A549 (cell line): ENCODE measurements around the gene MRPS26. TPM values are rescaled to one million over a fixed set of nuclear protein-coding genes. Genes with fewer than 3 reads are reported as not detected.

Source experiments
- ATAC-seq, 2 experiments: fragments of 200-7000 bp in 1 of 2; fragments of >200 bp in 1 of 2; cut with Nextera tagmentation in 1 of 2; cut with Tn5 transposase in 1 of 2; 3 replicates each; pipeline versions ENCODE4 v1.8.0 to v1.9.1; 2018 to 2020; ENCODE audit warnings: mild to moderate bottlenecking in 1 of 2, moderate library complexity in 1 of 2
- CTCF ChIA-PET: fragments of 300-600 bp; sonication (Branson Sonifier 250); formaldehyde crosslinking; extraction: SDS; loops from one replicate; lab custom pipeline; 2021; ENCODE audit warnings: antibody characterized with exemption, inconsistent platforms; lab: Yijun Ruan, JAX
- POLR2A ChIA-PET: fragments of 350-600 bp; formaldehyde crosslinking; extraction: SDS; loops from one replicate; lab custom pipeline; 2021; ENCODE audit warnings: antibody characterized with exemption, inconsistent platforms; lab: Yijun Ruan, JAX
- DNase-seq, 2 experiments: peaks; one replicate each; pipeline versions ENCODE4 v3.0.0 to v3.0.0-alpha.2; 2011 to 2016; ENCODE audit warnings: low read depth in 1 of 2, low spot score in 1 of 2
- FAIRE-seq: peaks from 2 replicates; lab custom pipeline; 2011; peaks lifted over from hg19 to GRCh38; lab: Jason Lieb, UNC
- H3K27ac ChIP-seq, 2 experiments: fragments of >200 bp; sonication (Bioruptor Twin); formaldehyde crosslinking; 3 replicates each; pipeline ENCODE4 v1.5.1; 2016 to 2017
- H3K4me1 ChIP-seq: fragments of >200 bp; sonication (Bioruptor Twin); formaldehyde crosslinking; 3 replicates; pipeline ENCODE4 v1.6.1; 2016
- H3K4me2 ChIP-seq: fragments of >200 bp; sonication (Bioruptor Twin); formaldehyde crosslinking; 3 replicates; pipeline ENCODE4 v1.6.1; 2016
- H3K4me3 ChIP-seq: fragments of >200 bp; sonication (Bioruptor Twin); formaldehyde crosslinking; 3 replicates; pipeline ENCODE4 v1.5.1; 2016
- H3K9me3 ChIP-seq: fragments of >200 bp; sonication (Bioruptor Twin); formaldehyde crosslinking; 3 replicates; pipeline ENCODE4 v1.6.1; 2016
- BCL3 ChIP-seq: fragments of >200 bp; sonication (Bioruptor Twin); formaldehyde crosslinking; IDR thresholded peaks from 3 replicates; pipeline ENCODE4 v1.6.1; 2016
- EP300 ChIP-seq, 2 experiments: fragments of >200 bp; sonication (Bioruptor Twin); formaldehyde crosslinking; IDR thresholded peaks; 2 replicates in 1 of 2; 3 replicates in 1 of 2; pipeline ENCODE4 v1.6.1; 2016 to 2017
- HOXB5 ChIP-seq: fragments of 250-450 bp; sonication (Bioruptor Pico); IDR thresholded peaks from 2 replicates; pipeline ENCODE4 v1.5.0; 2020; ENCODE audit warnings: mild to moderate bottlenecking, moderate library complexity
- JUNB ChIP-seq: fragments of >200 bp; sonication (Bioruptor Twin); formaldehyde crosslinking; IDR thresholded peaks from 2 replicates; pipeline ENCODE4 v1.6.1; 2016
- MAZ ChIP-seq: fragments of 150-350 bp; IDR thresholded peaks from 2 replicates; pipeline ENCODE4 v1.6.1; 2014; ENCODE audit warnings: antibody characterized with exemption, low read depth, low read length, borderline replicate concordance
- POLR2A ChIP-seq: IDR thresholded peaks from 2 replicates; pipeline ENCODE4 v1.6.1; 2012; ENCODE audit warnings: mild to moderate bottlenecking, low read length
- RARB ChIP-seq: fragments of 250-450 bp; sonication (Bioruptor Pico); IDR thresholded peaks from 2 replicates; pipeline ENCODE4 v1.8.0; 2021; ENCODE audit warnings: mild to moderate bottlenecking, moderate library complexity
- REST ChIP-seq: fragments of 200-600 bp; sonication (generic); IDR thresholded peaks from 2 replicates; pipeline ENCODE4 v1.6.1; 2016; ENCODE audit warnings: antibody characterized with exemption, mild to moderate bottlenecking, moderate library complexity
- RNF2 ChIP-seq: fragments of 200-600 bp; sonication (generic); IDR thresholded peaks from 2 replicates; pipeline ENCODE4 v1.6.1; 2016; ENCODE audit warnings: low read depth, mild to moderate bottlenecking, antibody characterized with exemption, moderate library complexity, borderline replicate concordance
- ZFP36 ChIP-seq: fragments of 450-650 bp; IDR thresholded peaks from 2 replicates; pipeline ENCODE4 v1.6.1; 2014; ENCODE audit warnings: borderline replicate concordance; ENCODE audit not compliant: partially characterized antibody
- ZNF302 ChIP-seq: fragments of 250-450 bp; sonication (Bioruptor Pico); IDR thresholded peaks from 2 replicates; pipeline ENCODE4 v1.9.0; 2021; ENCODE audit warnings: inconsistent platforms, mild to moderate bottlenecking, moderate library complexity
- ZSCAN20 ChIP-seq: fragments of 250-450 bp; sonication (Bioruptor Pico); IDR thresholded peaks from 2 replicates; pipeline ENCODE4 v1.8.0; 2022; ENCODE audit warnings: mild to moderate bottlenecking, moderate library complexity
- WGBS: methylation state at CpG from one replicate; pipeline ENCODE4 v1.1.6; 2017; ENCODE audit errors: missing lambda C conversion rate; 5-methylcytosine and 5-hydroxymethylcytosine counted together
- polyA plus RNA-seq, 4 experiments: library from polyadenylated mRNA; depleted of rRNA in 3 of 4; stranded (reverse); fragments of >200 nt; fragmentation: RNase III in 1 of 4; extraction: RNeasy Plus Mini Kit Qiagen cat#74134 plus additional on column Dnase treatment in 1 of 4; gene quantifications; 2 replicates in 3 of 4; 3 replicates in 1 of 4; pipeline ENCODE4 v1.2.3, GENCODE V29; 2011 to 2017
- TF ChIP-seq, protein P1 (sequence below): IDR thresholded peaks from 2 replicates; pipeline ENCODE4 v1.6.1; 2012

Gene MRPS26
- polyA plus RNA-seq, 2 of the 4 experiments (the other 2 are of a cell fraction), result 69.4 to 111 TPM

DNA sequence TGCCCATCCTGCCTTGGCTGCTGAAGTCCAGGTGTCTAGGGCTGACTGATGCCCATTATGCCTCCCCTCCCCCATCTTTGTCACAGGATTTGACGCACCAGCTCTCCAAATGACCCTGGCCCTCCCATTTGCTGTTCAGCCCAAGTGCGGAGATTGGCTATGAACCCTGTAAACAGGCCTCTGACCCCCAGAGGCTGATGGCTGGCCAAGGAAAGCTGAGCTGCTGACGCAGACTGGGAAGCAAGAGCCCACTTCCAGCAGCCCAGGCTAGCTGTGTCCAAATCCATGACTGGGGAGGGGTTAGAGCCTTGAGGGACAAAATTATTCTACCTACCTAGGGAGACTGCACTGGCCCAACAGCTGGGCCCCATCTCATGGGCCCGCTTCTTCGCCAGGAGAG is 3.2 kb upstream of the MRPS26 start (continued):
- TF ChIP-seq REST, result no peak

GRCh38 chr20:3043322-3043721 is 2.5 kb upstream of the MRPS26 start, which contains the start of gene GNRH2:
TSS of gene GNRH2 (plus strand) at chr20:3043622. CDS start at chr20:3044415, 793 bp downstream.
- no peak for FAIRE-seq
- Histone ChIP-seq H3K9me3 (no peaks in the 10 kb centered on the region), H3K27ac (no peak within 1 kb of the TSS), H3K4me1 (peaks cover 23% of the 10 kb centered on the region), H3K4me3 (no peak within 1 kb of the TSS), H3K4me2 (no peak within 1 kb of the TSS)
- DNase-seq, result no peak
- ChIA-PET POLR2A (no interaction called here), CTCF (interaction anchor here (0.8 to 2.6 kb wide), 5 partner anchors 10 to 274 kb away, joined by 3 to 16 read pairs (median 5); no protein-coding TSS in a partner anchor)
- TF ChIP-seq EP300 (IDR thresholded peaks at IDR 0.05), result no peak
- no peak for TF ChIP-seq HOXB5 (CRISPR knock-in tag)
- TF ChIP-seq BCL3, result no peak
- ATAC-seq, result no peak
- WGBS, result 89% methylated on average over 3 of the region's 3 CpGs

DNA sequence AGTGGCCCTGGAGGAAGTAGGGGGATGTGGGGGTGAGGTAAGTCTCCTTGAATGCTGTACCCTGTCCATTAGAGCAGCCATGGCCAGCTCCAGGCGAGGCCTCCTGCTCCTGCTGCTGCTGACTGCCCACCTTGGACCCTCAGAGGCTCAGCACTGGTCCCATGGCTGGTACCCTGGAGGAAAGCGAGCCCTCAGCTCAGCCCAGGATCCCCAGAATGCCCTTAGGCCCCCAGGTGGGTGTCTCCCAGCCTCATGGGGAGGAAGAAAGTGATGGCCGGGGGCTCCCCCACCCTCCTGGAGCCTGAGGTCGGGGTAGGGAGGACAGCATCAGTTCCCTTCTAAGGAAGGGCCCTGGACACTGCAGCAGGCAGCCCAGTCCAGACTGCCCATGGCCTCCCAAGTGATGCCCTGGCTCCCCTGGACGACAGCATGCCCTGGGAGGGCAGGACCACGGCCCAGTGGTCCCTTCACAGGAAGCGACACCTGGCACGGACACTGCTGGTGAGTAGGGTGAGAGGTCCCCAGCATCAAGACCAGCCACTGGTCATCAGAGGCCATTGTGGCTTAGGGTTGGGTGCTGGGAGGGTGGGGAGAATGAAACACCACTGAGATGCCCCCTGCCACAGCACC is 1.4 kb upstream of the MRPS26 start:
- Histone ChIP-seq H3K27ac (no peak overlapping the region), H3K4me1 (peaks cover 23% of the 10 kb centered on the region), H3K9me3 (no peaks in the 10 kb centered on the region), H3K4me2 (peak overlapping the region; percentile 77; the same call in 1 of the 3 replicates), H3K4me3 (no peak overlapping the region)
- ChIA-PET POLR2A (no interaction called here), CTCF (interaction anchor here (0.5 to 1.2 kb wide), 4 partner anchors 9 to 524 kb away, joined by 3 to 5 read pairs (median 4); no protein-coding TSS in a partner anchor)
- ATAC-seq (no peak), DNase-seq (no peak), FAIRE-seq (no peak)
- 85% methylated on average over 5 of the region's 8 CpGs for WGBS
- no peak for TF ChIP-seq MAZ

DNA sequence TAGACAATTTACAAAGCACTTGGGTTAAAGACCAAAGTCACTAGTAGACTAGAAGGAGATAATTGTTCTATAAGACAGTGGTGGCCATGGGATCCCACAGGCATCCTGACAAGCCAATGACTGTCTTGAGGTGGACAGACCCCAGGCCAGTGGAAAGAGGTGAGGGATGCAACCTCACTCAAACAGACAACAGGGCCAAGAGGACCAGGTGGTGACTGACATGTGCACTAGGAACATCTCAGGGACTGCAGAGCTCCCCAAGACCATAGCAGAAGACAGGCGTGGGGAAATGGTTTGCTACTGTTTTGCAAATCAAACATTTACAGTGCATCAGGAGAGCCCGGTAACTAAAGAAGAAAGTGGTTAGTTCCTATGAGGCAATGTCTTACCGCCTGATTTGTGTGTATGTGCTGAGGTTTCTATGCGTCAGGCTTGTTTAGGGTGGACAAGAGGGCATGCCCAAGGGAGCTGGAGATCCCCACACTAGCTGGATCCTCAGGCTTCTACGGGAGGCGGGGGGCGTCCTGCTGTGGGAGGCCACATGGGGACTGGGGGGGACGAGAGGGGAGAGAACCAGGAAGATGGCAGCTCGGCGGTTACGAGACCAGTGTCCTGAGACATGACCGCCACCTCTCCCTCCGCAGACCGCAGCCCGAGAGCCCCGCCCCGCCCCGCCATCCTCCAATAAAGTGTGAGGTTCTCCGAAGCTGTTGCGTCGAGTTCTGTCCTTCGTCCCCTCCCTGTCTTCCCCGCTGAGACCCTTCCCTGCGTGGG is 623 bp upstream of the MRPS26 start:
- Histone ChIP-seq H3K27ac (peak overlapping the region; percentile 86 to 94), H3K9me3 (no peaks in the 10 kb centered on the region), H3K4me2 (peak overlapping the region; percentile 77), H3K4me1 (peaks cover 23% of the 10 kb centered on the region), H3K4me3 (peak overlapping the region; percentile 95)
- ChIA-PET POLR2A (interaction anchor here (0.5 to 1.1 kb wide), 4 partner anchors 9 to 829 kb away, joined by 3 to 8 read pairs (median 6); no protein-coding TSS in a partner anchor), CTCF (interaction anchor here (0.6 to 1.0 kb wide), 3 partner anchors 8 to 72 kb away, joined by 3 to 9 read pairs (median 4); no protein-coding TSS in a partner anchor)
- peak in 1 of 2 experiments; percentile 89 for DNase-seq
- FAIRE-seq, result no peak
- ATAC-seq, result peak; percentile 82 to 85
- 14% methylated on average over 16 of the region's 24 CpGs for WGBS
- TF ChIP-seq ZFP36 (peak; percentile 2), POLR2A (peak; percentile 27), JUNB (no peak), ZNF302 (CRISPR knock-in tag) (no peak), RARB (CRISPR knock-in tag) (peak; percentile 40; the same call in 1 of the 2 replicates), ZSCAN20 (CRISPR knock-in tag) (no peak), RNF2 (no peak)
- TF ChIP-seq, protein P1, sequence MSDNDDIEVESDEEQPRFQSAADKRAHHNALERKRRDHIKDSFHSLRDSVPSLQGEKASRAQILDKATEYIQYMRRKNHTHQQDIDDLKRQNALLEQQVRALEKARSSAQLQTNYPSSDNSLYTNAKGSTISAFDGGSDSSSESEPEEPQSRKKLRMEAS, result no peak
